GM18502 (cell line): Measurements from ENCODE around the gene TEX12.

Experiments
- ATAC-seq: cut with Tn5 transposase; IDR thresholded peaks from one replicate; pipeline ENCODE4 v1.9.1; 2021; ENCODE audit warnings: mild to moderate bottlenecking; ENCODE audit not compliant: unreplicated experiment, poor library complexity

TEX12 gene

DNA sequence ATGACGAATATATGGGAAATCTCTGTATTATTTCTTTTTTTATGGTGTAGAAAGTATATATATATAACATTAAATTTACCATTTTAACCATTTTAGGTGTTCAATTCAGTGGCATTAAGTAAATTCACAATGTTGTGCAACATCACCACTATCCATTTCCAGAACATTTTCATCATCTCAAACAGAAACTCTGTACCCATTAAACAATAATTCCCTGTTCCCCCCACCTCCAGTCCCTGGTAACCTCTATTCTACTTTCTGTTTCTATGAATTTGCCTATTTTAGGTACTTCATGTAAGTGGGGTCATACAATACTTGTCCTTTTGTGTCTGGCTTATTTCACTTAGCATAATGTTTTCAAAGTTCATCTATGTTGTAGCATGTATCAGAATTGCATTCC, 43.7 kb downstream of the TEX12 start:
- ATAC-seq, result no peak

- ATAC-seq, result no peak
These were observed 44.4 kb downstream of the TEX12 start for GRCh38 chr11:112211536-112211935.

DNA sequence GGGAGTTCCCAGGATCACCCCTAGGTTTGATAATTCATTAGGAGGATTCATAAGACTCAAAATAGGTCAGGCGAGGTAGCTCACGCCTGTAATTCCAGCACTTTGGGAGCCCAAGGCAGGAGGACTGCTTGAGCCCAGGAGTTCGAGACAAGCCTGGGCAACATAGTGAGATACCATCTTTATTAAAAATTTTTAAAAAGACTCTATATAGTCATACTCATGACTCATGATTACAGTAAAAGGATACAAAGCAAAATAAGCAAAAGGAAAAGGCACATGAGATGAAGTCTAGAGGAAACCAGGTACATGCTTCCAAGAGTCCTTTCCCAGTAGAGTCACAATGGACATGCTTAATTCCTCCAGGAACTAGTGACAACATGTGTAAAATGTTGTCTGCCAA, 45.1 kb downstream of the TEX12 start:
- ATAC-seq, result no peak

- ATAC-seq, result no peak
These were observed 45.5 kb downstream of the TEX12 start for GRCh38 chr11:112212710-112213109.

- no peak for ATAC-seq
These were observed 46.6 kb downstream of the TEX12 start for GRCh38 chr11:112213753-112214152.

DNA sequence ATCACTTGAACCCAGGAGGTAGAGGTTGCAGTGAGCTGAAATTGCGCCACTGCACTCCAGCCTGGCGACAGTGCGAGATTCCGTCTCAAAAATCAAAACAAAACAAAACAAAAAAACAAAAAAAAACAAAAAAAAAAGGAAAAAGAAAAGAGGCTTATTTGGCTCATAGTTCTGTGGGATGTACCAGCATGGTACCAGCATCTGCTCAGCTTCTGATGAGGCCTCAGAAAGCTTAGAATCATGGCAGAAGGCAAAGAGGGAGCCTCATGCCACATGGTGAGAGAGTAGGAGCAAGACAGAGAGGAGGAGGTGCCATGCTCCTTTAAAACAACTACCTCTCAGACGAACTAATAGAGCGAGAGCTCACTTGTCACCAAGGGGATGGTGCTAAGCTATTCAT, 48.4 kb downstream of the TEX12 start:
- no peak for ATAC-seq

GRCh38 chr11:112216561-112217105, 49.5 kb downstream of the TEX12 start:
- no peak for ATAC-seq

DNA sequence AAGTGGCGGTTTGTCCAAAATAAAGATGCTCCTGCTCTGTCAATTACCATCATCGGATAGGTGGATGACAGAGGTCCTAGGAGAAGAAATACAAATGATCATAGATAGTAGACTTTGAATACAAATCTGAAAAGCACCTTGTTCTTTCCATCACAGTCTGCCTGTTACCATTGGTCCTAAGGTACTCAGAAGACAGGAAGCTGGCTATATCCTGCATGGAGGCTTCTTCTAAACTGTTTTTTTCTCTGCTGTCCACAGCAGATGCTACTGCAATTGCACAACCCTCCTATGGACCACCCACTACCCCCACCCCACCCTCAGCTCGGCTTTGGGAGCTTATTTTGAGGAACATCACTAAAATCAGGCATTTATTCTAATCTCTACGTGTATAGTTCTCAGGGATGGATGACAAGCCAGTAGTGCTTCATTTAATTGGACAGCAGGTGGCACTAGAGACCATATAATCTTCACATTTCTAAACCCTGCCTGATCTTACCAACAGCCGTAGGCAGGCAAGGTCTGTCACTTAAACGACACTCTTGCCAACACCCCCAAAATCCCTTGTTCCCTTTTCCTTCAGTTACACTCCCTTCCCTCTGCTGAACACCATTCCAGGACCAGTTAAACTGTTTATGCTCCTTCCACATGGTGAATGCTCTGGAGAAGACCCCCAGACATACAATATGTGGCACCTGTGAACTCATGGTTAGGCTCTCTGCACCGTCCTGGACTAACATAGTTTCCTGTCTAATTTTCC, 52.5 kb downstream of the TEX12 start:
- peak; percentile 93 for ATAC-seq

- ATAC-seq, result no peak
These were observed 54.2 kb downstream of the TEX12 start for GRCh38 chr11:112221274-112221835.
